NOMO-1 treated with DMSO at 0.1 percent for 48 hours (cell line): ENCODE measurements around the gene ZNF99.
"Not testable (repeated sequence)": the region's sequence is repeated elsewhere in the genome, so short reads cannot be mapped to it uniquely, and the experiment has no call there.

ENCODE experiments used
- DNase-seq: peaks from one replicate; lab custom pipeline; 2025; ENCODE audit not compliant: unreplicated experiment; lab: John Stamatoyannopoulos, UW

Gene ZNF99

DNA sequence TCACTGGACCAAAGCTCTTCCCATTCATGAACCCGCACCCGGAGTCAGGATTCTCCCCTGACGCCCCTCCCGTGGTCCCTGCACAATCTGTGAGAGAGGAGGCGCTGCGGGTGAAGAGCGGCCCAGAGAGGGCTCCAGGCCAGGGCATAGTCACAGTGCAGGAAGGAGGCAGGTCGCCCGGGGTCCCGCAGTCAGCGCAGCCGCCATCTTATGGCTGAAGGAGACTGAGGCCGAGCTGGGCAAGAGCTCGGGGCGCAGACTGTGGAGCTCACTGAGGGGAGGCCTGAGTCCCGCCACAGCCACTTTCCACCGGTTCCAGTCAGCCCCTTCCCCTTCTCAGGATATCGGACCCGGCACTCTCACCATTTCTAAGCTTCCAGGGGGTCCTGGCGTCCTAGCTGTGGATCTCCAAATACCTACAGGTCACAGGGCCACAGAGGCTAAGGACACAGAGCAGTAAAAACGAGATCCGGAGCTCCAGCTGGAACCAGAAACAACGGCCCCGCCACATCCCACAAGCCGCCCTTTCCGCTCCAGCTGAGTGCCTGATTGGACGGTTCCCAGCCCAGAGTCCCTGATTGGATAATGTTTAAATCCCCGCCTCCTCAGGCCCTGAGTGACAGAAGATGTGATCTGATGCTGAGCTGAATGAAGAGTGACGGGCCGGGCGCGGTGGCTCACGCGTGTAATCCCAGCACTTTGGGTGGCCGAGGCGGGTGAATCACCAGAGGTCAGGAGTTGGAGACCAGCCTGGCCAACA is at the start of gene ZNF99:
TSS of gene ZNF99 (minus strand) at position 501 of the 760 bp plus-strand sequence. CDS start at position 366, 135 bp downstream.
- DNase-seq, result no peak

DNA sequence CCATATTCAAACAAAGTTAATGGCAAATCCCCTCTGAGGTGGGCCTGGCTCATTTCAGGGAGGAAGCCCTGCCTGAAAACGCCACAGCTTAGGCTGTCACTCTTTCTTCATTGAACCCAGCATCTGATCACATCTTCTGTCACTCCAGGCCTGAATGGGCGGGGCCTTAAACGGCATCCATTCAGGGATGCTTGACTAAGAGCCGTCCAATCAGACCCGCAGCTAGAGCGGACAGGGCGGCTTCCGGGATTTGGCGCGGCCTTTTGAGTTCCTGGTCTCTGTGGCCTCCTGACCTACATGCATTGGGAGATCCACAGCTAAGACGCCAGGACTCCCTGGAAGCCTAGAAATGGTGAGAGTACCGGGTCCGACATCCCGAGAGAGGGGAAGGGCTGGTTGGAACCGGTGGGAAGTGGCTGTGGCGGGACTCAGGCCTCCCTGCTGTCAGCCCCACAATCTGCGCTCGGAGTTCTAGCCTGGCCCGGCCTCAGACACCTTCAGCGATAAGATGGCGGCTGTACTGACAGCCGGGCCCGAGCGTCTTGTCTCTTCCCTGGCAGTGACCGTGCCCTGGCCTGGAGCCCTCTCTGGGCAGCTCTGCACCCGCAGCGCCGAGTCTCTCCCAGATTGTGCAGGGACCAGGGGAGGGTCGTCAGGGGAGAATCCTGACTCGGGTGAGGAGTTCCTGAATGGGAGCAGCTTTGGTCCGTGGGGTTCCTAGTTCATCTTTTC is 48.2 kb upstream of the ZNF99 start, which contains the start of gene ZNF723:
TSS of gene ZNF723 (plus strand) at position 261 of the 732 bp plus-strand sequence. CDS start at position 350, 89 bp downstream.
- no peak for DNase-seq

DNA sequence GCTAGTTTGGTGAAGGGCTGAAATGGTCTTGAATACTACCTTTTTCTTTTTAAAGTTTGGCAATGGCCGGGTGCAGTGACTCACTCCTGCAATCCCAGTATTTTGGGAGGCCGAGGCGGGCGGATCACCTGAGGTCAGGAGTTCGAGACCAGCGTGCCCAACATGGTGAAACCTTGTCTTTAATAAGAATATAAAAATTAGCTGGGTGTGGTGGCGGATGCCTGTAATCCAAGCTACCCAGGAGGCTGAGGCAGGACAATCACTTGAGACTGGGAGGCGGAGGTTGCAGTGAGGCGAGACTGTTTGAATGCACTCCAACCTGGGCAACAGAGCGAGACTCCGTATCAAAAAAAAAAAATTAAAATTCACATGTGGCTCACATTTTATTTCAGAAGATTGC is 47.3 kb upstream of the ZNF99 start:
- DNase-seq, result no peak

DNA sequence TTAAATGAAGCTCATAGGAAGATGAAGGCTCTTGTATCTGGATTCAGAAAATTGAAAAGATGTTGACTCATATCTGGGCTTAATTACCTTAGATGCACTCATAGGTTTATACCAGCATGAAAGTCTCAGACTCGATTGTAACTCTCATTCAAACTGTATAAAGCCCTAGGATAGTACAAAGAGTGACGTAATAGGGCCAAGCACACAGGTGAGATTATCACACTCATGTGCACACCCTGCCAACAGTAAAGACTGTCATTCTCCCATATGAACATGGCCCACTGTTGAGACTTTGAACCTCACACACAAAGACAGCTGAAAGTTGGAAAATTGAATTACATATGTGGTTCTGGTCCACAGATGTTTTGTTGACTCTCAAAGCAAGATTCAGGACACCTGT is 30.2 kb upstream of the ZNF99 start:
- DNase-seq, result no peak

DNA sequence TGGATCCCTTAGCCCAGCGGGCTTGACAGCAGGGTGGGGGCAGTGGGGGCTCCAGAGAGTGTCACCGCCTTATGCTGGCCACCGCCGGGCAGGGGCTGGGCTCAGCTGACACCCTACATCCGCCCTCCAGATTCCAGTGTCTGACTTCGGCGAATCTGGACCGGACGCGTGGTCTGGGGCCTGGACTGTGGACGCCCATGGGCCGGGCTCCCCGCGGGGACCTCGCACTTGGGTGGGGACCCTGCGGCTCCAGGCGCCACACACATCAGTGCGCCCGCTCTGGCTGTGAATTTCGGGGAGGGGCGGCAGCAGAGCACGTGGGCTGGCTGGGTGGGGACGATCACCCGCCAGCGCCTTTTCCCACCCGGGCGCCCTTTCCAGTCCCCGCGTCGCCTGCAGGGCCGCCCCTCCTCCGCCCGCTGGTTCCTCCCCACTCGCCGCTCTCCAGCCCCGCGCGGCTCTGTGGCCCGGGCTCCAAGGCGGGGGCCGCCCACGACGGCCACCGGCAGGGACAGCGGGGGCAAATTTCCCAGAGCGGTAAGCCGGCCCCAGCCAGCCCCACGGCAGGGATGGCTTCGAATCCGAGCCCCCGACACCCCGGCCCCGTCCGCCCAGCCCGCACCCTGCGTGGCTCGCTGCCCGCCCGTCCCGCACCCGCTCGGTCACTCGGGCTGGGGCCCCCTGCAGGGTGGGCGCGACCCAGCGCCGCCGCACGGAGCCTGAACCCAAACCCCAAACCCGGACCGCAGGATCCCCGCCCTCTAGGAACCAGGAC is 23.3 kb upstream of the ZNF99 start:
- no peak for DNase-seq

DNA sequence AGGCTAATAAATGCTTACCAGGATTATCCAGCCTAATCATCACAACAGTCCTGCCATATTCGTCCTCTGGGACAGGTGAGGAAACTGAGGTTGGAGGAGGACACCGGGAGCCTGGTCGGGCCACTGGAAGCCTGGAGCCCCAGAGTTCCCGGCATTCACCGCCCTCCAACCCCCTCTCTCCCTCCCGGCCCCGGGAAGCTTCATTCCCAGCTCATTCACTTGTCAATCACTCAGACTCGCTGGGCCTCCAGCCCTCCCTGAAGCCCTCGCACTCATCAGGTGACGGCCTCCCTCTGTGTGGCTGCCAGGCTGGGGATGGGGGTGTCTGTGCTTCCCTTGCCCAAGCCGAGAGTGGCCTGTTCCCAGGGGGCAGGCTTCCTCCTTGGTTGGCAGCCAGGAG is 22.5 kb upstream of the ZNF99 start:
- no peak for DNase-seq

DNA sequence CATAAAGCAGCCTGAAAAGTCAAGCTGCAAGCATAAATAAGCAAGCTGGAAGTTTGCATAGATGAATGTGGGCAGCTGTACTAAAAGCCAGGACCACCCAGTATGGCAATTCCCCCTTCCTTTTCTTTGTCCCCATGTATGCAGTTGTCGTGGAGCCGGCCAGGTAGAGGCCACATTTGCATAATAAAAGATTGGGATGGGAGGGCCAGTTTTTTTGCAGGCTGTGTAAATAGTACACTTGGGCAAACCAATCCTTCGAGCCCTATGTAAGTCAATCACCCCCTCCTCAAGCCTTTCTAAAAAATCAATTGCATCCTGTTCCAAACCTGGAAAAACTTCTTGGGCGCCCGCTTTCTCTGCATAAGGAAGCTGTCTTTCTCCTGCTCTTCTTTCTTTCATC is 13.1 kb upstream of the ZNF99 start:
- DNase-seq, result no peak

DNA sequence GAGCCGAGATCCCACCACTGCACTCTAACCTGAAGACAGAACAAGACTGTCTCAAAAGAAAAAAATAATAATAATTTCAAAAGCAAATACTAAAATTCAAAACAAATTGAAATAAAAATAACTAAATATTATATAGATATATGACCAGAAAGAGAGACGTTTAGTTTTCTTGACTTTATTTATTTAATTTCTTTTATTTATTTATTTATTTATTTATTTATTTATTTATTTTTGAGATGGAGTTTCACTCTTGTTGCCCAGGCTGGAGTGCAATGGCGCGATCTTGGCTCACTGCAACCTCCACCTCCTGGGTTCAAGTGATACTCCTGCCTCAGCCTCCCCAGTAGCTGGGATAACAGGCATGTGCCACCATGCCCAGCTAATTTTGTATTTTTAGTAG is 8.9 kb upstream of the ZNF99 start:
- not testable (repeated sequence) for DNase-seq

DNA sequence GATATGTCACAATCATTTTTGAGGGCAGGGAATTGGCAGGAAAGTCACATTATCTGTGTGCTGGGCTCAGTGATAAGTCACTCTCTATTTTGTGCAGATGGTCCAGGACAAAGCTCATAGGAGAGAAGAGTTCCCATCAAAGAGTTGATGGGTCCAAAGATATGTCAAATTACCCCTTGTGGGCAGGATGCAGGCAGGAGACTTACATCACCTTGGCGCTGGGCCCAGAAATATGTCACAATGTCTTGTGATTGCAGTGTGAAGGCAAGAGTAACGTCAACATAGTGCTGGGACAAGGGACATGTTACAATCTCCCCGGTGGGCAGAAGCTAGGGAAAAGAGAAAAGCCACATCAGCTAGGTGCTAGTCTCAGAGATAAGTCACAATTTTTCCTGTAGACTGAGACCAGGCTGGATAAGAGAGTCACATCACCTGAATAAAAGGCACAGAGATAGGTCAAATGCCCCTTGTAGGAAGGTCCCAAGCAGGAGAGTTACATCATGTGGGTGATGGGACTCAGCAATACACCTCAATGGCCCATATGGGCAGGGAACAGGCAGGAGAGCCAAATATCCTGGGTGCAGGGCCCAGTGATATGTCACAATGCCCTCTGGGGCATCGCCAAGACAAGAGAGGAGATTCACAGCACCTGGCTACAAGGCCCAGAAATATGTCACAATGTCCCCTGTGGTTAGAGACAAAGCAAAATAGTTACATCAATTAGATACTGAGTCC is 47.9 kb downstream of the ZNF99 start:
- DNase-seq, result no peak

DNA sequence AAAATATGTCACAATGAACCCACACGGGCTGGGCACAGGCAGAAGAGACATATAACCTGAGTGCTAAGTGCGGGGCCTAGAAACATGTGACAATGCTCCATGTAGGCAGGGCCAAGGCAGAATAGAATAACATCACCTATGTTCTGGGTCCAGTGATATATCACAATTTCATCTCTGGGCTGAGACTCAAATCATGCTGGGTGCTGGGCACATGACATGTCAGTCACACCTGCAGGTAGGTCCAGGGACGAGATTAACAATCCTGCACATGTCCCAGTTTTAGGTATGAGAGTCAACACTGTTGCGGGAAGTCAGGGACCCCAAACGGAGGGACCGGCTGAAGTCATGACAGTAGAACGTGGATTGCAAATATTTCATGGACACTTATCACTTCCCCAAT is 50.3 kb downstream of the ZNF99 start:
- DNase-seq, result no peak

DNA sequence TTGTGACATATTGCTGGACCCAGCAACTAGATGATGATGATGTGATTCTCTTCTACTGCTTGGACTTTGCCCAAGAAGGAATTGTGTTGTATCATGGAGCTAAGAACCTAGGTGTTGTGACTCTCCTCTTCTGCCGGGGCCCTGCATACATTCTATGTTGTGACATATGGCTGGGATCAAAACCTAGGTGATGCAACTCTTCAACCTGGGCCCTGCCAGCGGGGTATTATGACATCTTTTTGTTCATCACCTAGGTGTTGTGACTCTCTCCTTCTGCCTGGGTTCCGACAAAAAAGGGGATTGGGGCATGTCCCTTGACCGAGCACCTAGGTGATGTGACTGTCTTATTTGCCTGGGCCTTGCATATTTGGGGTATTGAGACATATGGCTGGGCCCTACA is 55.7 kb downstream of the ZNF99 start:
- DNase-seq, result not testable (repeated sequence)

DNA sequence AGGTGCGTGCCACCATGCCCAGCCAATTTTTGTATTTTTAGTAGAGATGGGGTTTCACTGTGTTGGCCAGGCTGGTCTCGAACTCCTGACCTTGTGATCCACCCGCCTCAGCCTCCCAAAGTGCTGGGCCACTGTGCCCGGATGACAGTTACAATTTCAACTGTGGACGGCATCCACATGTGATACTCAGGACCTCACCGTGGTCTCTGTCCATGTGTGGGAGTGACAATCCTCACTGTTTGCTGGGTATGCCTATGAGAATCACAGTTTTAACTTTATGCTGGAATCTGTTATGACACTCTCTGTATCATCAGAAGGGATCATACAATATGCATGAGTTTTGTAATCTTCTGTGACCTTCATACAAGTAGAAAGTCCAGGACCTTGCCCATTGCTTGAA is 62.4 kb downstream of the ZNF99 start:
- not testable (repeated sequence) for DNase-seq

DNA sequence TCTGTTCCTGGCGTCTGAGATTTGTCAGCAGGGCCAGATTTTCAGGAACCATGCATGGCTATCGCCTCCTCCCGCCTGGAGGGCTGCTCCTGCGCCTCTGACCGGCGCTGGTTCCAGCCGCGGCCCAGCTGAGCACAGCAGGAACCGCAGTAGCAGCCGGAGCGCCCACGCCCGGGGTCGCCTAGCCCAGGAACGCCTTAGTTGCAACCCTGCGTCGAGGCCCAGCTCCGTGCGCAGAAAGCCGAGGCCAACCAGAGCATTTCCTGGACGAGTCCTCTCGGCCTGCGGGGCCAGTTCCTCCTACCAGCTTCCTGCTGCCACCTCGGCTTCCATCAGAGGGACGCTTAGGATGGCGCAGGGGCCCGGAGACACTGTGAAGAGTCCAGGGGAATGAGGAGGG is 75.0 kb downstream of the ZNF99 start:
- no peak for DNase-seq

DNA sequence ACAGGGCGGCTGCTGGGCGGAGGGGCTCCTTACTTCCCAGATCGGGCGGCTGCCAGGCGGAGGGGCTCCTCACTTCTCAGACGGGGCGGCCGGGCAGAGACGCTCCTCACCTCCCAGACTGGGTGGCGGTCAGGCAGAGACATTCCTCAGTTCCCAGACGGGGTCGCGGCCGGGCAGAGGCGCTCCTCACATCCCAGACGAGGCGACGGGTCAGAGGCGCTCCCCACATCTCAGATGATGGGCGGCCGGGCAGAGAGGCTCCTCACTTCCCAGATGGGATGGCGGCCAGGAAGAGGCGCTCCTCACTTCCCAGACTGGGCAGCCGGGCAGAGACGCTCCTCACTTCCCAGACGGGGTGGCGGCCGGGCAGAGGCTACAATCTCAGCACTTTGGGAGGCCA is 80.9 kb downstream of the ZNF99 start:
- not testable (repeated sequence) for DNase-seq

DNA sequence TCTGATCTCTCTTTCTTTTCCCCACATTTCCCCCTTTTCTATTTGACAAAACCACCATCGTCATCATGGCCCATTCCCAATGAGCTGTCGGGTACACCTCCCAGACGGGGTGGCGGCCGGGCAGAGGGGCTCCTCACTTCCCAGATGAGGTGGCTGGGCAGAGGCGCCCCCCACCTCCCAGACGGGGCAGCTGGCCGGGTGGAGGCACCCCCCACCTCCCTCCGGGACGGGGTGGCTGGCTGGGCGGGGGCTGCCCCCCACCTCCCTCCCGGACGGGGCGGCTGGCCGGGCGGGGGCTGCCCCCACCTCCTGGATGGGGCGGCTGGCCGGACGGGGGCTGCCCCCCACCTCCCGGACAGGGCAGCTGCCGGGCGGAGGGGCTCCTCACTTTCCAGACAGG is 81.3 kb downstream of the ZNF99 start:
- DNase-seq, result not testable (repeated sequence)
